H1 (cell line): Measurements from ENCODE around the gene SHMT2. TPM values are rescaled to one million over a fixed set of nuclear protein-coding genes. Genes with fewer than 3 reads are reported as not detected.
A peak's percentile ranks its signal among the peaks of the same experiment; 100 is the strongest.

Experiments used
- CTCF ChIA-PET: fragments of 300-600 bp; sonication (Branson Sonifier 250); formaldehyde crosslinking; loops from one replicate; lab custom pipeline; 2021; ENCODE audit not compliant: partially characterized antibody; lab: Charles Lee
- POLR2A ChIA-PET: fragments of 300-600 bp; sonication (Branson Sonifier 250); formaldehyde crosslinking; loops from one replicate; lab custom pipeline; 2021; ENCODE audit warnings: inconsistent platforms; ENCODE audit not compliant: partially characterized antibody; lab: Charles Lee
- DNase-seq, 2 experiments: peaks; one replicate each; pipeline versions ENCODE4 v3.0.0 to v3.0.0-alpha.2; 2010 to 2022; ENCODE audit warnings: low spot score in 2 of 2, low read depth in 1 of 2, mixed read lengths in 1 of 2
- FAIRE-seq: peaks from 2 replicates; lab custom pipeline; 2011; peaks lifted over from hg19 to GRCh38; lab: Jason Lieb, UNC
- H2AFZ ChIP-seq: 2 replicates; pipeline ENCODE4 v1.8.1; 2012; ENCODE audit warnings: low read length, inconsistent platforms
- H2AK5ac ChIP-seq: 2 replicates; pipeline ENCODE4 v1.6.1; 2013; ENCODE audit warnings: low read depth, low read length
- H2BK120ac ChIP-seq: replicated peaks from 2 replicates; pipeline ENCODE3; 2013; ENCODE audit warnings: low read depth, low read length, inconsistent platforms
- H2BK12ac ChIP-seq: 2 replicates; pipeline ENCODE4 v1.6.1; 2013; ENCODE audit warnings: low read depth, low read length
- H2BK15ac ChIP-seq: 2 replicates; pipeline ENCODE4 v1.6.1; 2013; ENCODE audit warnings: low read length
- H2BK20ac ChIP-seq: 2 replicates; pipeline ENCODE4 v1.6.1; 2013; ENCODE audit warnings: low read length
- H2BK5ac ChIP-seq: 2 replicates; pipeline ENCODE4 v1.6.1; 2013; ENCODE audit warnings: low read depth, low read length
- H3K14ac ChIP-seq: 2 replicates; pipeline ENCODE4 v1.6.1; 2013; ENCODE audit warnings: inconsistent platforms; ENCODE audit not compliant: insufficient read length
- H3K18ac ChIP-seq: 2 replicates; pipeline ENCODE4 v1.6.1; 2013; ENCODE audit warnings: low read length; ENCODE audit errors: extremely low read depth
- H3K23ac ChIP-seq: 2 replicates; pipeline ENCODE4 v1.6.1; 2013; ENCODE audit warnings: inconsistent platforms; ENCODE audit not compliant: insufficient read length
- H3K23me2 ChIP-seq: 2 replicates; pipeline ENCODE4 v1.6.1; 2013; ENCODE audit warnings: low read depth, low read length
- H3K27ac ChIP-seq: 2 replicates; pipeline ENCODE4 v1.6.1; 2011; ENCODE audit warnings: low read depth, low read length, inconsistent platforms
- H3K27me3 ChIP-seq, 4 experiments: replicated peaks in 1 of 4; 1 replicate in 1 of 4; 2 replicates in 3 of 4; pipeline versions ENCODE4 v1.6.1 to v1.8.1; 2011 to 2013; ENCODE audit warnings: low read length in 3 of 4, mild to moderate bottlenecking in 3 of 4, inconsistent platforms in 2 of 4, mixed read lengths in 2 of 4, moderate library complexity in 1 of 4; ENCODE audit not compliant: control insufficient read depth in 3 of 4, insufficient read depth in 3 of 4; ENCODE audit errors: extremely low read depth in 1 of 4
- H3K36me3 ChIP-seq, 4 experiments: 2 replicates each; pipeline versions ENCODE4 v1.6.1 to v1.8.1; 2011 to 2013; ENCODE audit warnings: mild to moderate bottlenecking in 4 of 4, low read length in 3 of 4, moderate library complexity in 2 of 4, control low read depth in 1 of 4, inconsistent platforms in 1 of 4; ENCODE audit not compliant: insufficient read depth in 4 of 4, control insufficient read depth in 2 of 4
- H3K4ac ChIP-seq: replicated peaks from 2 replicates; pipeline ENCODE3; 2013; ENCODE audit warnings: low read length, low read depth, mixed read lengths, inconsistent platforms; ENCODE audit not compliant: insufficient read length
- H3K4me1 ChIP-seq, 4 experiments: replicated peaks in 1 of 4; 1 replicate in 1 of 4; 2 replicates in 3 of 4; pipeline versions ENCODE4 v1.6.1 to v1.8.1; 2011 to 2013; ENCODE audit warnings: low read length in 3 of 4, inconsistent platforms in 2 of 4, mixed read lengths in 1 of 4; ENCODE audit not compliant: insufficient read depth in 4 of 4, control insufficient read depth in 3 of 4
- H3K4me2 ChIP-seq, 2 experiments: 2 replicates each; pipeline versions ENCODE4 v1.6.1 to v1.8.1; 2011 to 2013; ENCODE audit warnings: low read depth in 2 of 2, low read length in 2 of 2, control low read depth in 1 of 2, inconsistent platforms in 1 of 2, mild to moderate bottlenecking in 1 of 2; ENCODE audit not compliant: insufficient read depth in 1 of 2
- H3K4me3 ChIP-seq, 4 experiments: fragments of 200-600, 300-600 bp in 1 of 4; sonication (generic), shearing (Covaris generic), sonication (Bioruptor Twin) in 1 of 4; 2 replicates each; pipeline versions ENCODE4 v1.5.1 to v1.8.1; 2011 to 2016; ENCODE audit warnings: low read length in 4 of 4, low read depth in 3 of 4, control low read depth in 2 of 4, inconsistent platforms in 2 of 4, mild to moderate bottlenecking in 2 of 4, mixed read lengths in 1 of 4, moderate library complexity in 1 of 4; ENCODE audit not compliant: insufficient read depth in 2 of 4; ENCODE audit errors: extremely low read depth in 1 of 4
- H3K56ac ChIP-seq: replicated peaks from 2 replicates; pipeline ENCODE3; 2013; ENCODE audit warnings: low read depth, mild to moderate bottlenecking, mixed read lengths, low read length, inconsistent platforms; ENCODE audit not compliant: insufficient read length
- H3K79me1 ChIP-seq: 2 replicates; pipeline ENCODE4 v1.6.1; 2013; ENCODE audit warnings: low read depth, low read length, control low read depth
- H3K79me2 ChIP-seq, 2 experiments: 2 replicates each; pipeline versions ENCODE4 v1.6.1 to v1.8.1; 2012 to 2013; ENCODE audit warnings: low read length in 2 of 2, mild to moderate bottlenecking in 2 of 2, inconsistent platforms in 1 of 2; ENCODE audit not compliant: insufficient read depth in 2 of 2, control insufficient read depth in 1 of 2
- H3K9ac ChIP-seq, 4 experiments: replicated peaks in 1 of 4; 1 replicate in 1 of 4; 2 replicates in 3 of 4; pipeline versions ENCODE4 v1.6.1 to v1.8.1; 2011 to 2013; ENCODE audit warnings: low read depth in 3 of 4, low read length in 3 of 4, control low read depth in 2 of 4, mild to moderate bottlenecking in 2 of 4, moderate library complexity in 2 of 4, inconsistent platforms in 1 of 4; ENCODE audit errors: extremely low read depth in 1 of 4
- H3K9me3 ChIP-seq, 2 experiments: 2 replicates each; pipeline versions ENCODE4 v1.6.1 to v1.8.1; 2012 to 2013; ENCODE audit warnings: mild to moderate bottlenecking in 2 of 2, moderate library complexity in 2 of 2, control low read depth in 1 of 2, inconsistent platforms in 1 of 2, low read depth in 1 of 2, low read length in 1 of 2, mixed read lengths in 1 of 2; ENCODE audit not compliant: insufficient read depth in 2 of 2
- H4K20me1 ChIP-seq, 2 experiments: replicated peaks in 1 of 2; 2 replicates each; pipeline versions ENCODE3 to v1.8.1; 2011 to 2013; ENCODE audit warnings: inconsistent platforms in 2 of 2, low read length in 2 of 2, mild to moderate bottlenecking in 1 of 2; ENCODE audit not compliant: insufficient read depth in 2 of 2, control insufficient read depth in 1 of 2
- H4K5ac ChIP-seq: 2 replicates; pipeline ENCODE4 v1.6.1; 2013; ENCODE audit warnings: low read length, low read depth, mixed read lengths, inconsistent platforms; ENCODE audit not compliant: insufficient read length
- H4K8ac ChIP-seq: 2 replicates; pipeline ENCODE4 v1.8.0; 2013; ENCODE audit warnings: mild to moderate bottlenecking, moderate library complexity, low read length, inconsistent platforms; ENCODE audit not compliant: insufficient read depth; ENCODE audit errors: extremely low read depth
- H4K91ac ChIP-seq: replicated peaks from 2 replicates; pipeline ENCODE3; 2013; ENCODE audit warnings: low read length, mixed read lengths, inconsistent platforms; ENCODE audit not compliant: insufficient read length
- CEBPB ChIP-seq: IDR thresholded peaks from 2 replicates; pipeline ENCODE4 v1.6.1; 2012; ENCODE audit warnings: low read depth, low read length
- HDAC2 ChIP-seq, 2 experiments: fragments of 300-600 bp in 1 of 2; sonication (generic) in 1 of 2; IDR thresholded peaks; 2 replicates each; pipeline ENCODE4 v1.6.1; 2011 to 2012; ENCODE audit warnings: low read depth in 2 of 2, low read length in 2 of 2, mild to moderate bottlenecking in 2 of 2, moderate library complexity in 2 of 2, borderline replicate concordance in 1 of 2, inconsistent platforms in 1 of 2
- SIRT6 ChIP-seq: IDR thresholded peaks from one replicate; pipeline ENCODE4 v1.7.1; 2012; ENCODE audit warnings: low read length, inconsistent platforms
- TAF1 ChIP-seq: IDR thresholded peaks from 2 replicates; pipeline ENCODE4 v1.6.1; 2011; ENCODE audit warnings: mild to moderate bottlenecking, low read depth, low read length
- WGBS, 2 experiments: shearing (Covaris generic) in 1 of 2; methylation state at CpG; one replicate each; pipeline versions ENCODE4 v1.1.6 to v1.1.7; 2013 to 2015; ENCODE audit warnings: low lambda C conversion rate in 2 of 2, mixed read lengths in 2 of 2, inconsistent platforms in 1 of 2, low coverage in 1 of 2, missing lambda C conversion rate in 1 of 2; ENCODE audit not compliant: insufficient replicate concordance in 2 of 2, insufficient coverage in 1 of 2, insufficient read length in 1 of 2; ENCODE audit errors: extremely low coverage in 1 of 2, missing lambda C conversion rate in 1 of 2; 5-methylcytosine and 5-hydroxymethylcytosine counted together
- polyA plus RNA-seq, 7 experiments: library from polyadenylated mRNA; depleted of rRNA in 3 of 7; stranded (reverse) in 5 of 7; unstranded in 2 of 7; fragments of >200 nt in 5 of 7; fragments of 200-250 nt in 2 of 7; gene quantifications; 1 replicate in 5 of 7; 2 replicates in 1 of 7; 4 replicates in 1 of 7; pipeline versions ENCODE4 v1.2.1 to v1.2.3, GENCODE V29; 2011 to 2013; ENCODE audit warnings: missing spikeins in 2 of 7, mixed read lengths in 2 of 7
- total RNA-seq: library from RNA; stranded (reverse); fragmentation: NEBNext Ultra II Directional; extraction: Animal tissue kit (Norgen Biotek cat#: 25700); gene quantifications from 2 replicates; pipeline ENCODE4 v1.2.1, GENCODE V29; 2021
- TF ChIP-seq, protein P1 (sequence below), 3 experiments: IDR thresholded peaks; 1 replicate in 2 of 3; 2 replicates in 1 of 3; pipeline versions ENCODE4 v1.5.1 to v1.6.1; 2011; ENCODE audit warnings: low read length in 3 of 3, mild to moderate bottlenecking in 3 of 3, inconsistent platforms in 2 of 3, low read depth in 1 of 3, moderate library complexity in 1 of 3; ENCODE audit not compliant: insufficient read depth in 1 of 3; ENCODE audit errors: control extremely low read depth in 1 of 3

SHMT2 gene
- total and polyA plus RNA-seq, 2 of the 8 experiments (the other 6 are each of a cell fraction or from before 2014, with no cell fraction given), result 274 to 520 TPM

DNA sequence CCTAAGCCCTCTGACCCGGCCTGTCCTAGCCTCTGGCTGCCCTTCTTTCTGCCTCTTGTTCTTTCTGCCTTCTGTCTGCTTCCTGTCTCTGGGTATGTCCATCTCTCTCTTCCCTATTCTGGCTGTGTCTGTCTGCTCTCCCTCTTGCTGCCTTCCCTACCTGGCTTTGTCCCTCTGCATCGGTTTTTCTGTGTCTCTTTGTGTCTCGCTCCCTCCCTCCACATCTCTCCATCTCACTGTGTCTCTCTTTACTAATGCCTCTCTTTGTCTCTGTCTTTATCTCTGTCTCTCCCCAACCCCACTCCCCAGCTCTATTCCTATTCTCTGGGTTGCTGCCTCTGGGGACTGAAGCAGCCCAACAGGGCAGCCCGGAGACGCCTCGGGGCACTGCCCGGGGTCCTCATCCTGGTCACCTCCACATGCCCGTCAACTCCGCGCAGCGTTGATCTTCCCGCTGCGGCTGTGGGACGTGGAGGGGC lies 10.1 kb downstream of the SHMT2 start:
- H3K56ac ChIP-seq, result no peak overlapping the region
- H3K14ac ChIP-seq, result peak overlapping the region; percentile 4
- peak overlapping the region; percentile 83 for H3K18ac ChIP-seq
- H2BK5ac ChIP-seq, result no peak overlapping the region; the same call in 1 of the 2 replicates
- peak overlapping the region; percentile 96; the same call in 1 of the 2 replicates for H4K8ac ChIP-seq
- H3K36me3 ChIP-seq, result peaks cover 0 to 1% (median 0%) of the 10 kb centered on the region in 4 experiments; a peak in 2 of 8 replicates
- CTCF ChIA-PET, result interaction anchor here (0.8 to 27.9 kb wide), 11 partner anchors 7 to 217 kb away, joined by 3 to 726 read pairs (median 5); partner anchors contain the start of genes GLI1, INHBE, NXPH4 and SHMT2
- H4K91ac ChIP-seq, result peak overlapping the region; percentile 56
- H3K23ac ChIP-seq, result no peak overlapping the region
- FAIRE-seq (no peak), DNase-seq (no peak)
- no peaks in the 10 kb centered on the region for H3K79me1 ChIP-seq
- H3K23me2 ChIP-seq, result peaks cover 26% of the 10 kb centered on the region
- peak overlapping the region; percentile 42 to 67 (median 46) for H3K4me3 ChIP-seq
- H2BK15ac ChIP-seq, result peak overlapping the region; percentile 88; the same call in 1 of the 2 replicates
- H3K9ac ChIP-seq, result peak overlapping the region in 3 of 4 experiments; percentile 2 to 42 (median 41); a peak in 4 of 7 replicates
- H3K4me1 ChIP-seq, result peaks cover 6 to 73% (median 46%) of the 10 kb centered on the region in 4 experiments
- H3K4me2 ChIP-seq, result peak overlapping the region; percentile 89 to 91
- H3K9me3 ChIP-seq, result no peaks in the 10 kb centered on the region
- H3K79me2 ChIP-seq, result no peaks in the 10 kb centered on the region
- H2BK12ac ChIP-seq, result peak overlapping the region; percentile 99
- H2AFZ ChIP-seq, result no peak overlapping the region
- peaks cover 15 to 18% of the 10 kb centered on the region in 2 experiments for H4K20me1 ChIP-seq
- peaks cover 59 to 86% (median 80%) of the 10 kb centered on the region in 4 experiments for H3K27me3 ChIP-seq
- POLR2A ChIA-PET, result interaction anchor here (0.8 to 23.7 kb wide), 11 partner anchors 10 to 219 kb away, joined by 3 to 852 read pairs (median 14); partner anchors contain the start of genes INHBE, LRP1, NXPH4 and SHMT2
- H2BK120ac ChIP-seq, result no peak overlapping the region
- no peak overlapping the region; the same call in 1 of the 2 replicates for H2BK20ac ChIP-seq
- no peak overlapping the region; the same call in 1 of the 2 replicates for H2AK5ac ChIP-seq
- no peak overlapping the region for H3K27ac ChIP-seq
- H3K4ac ChIP-seq, result peak overlapping the region; percentile 21
- H4K5ac ChIP-seq, result no peak overlapping the region
- 4% methylated on average over 14 of the region's 14 CpGs; no CpG with 5 or more reads in 1 of the 2 experiments for WGBS, 2 experiments
- TF ChIP-seq, protein P1, sequence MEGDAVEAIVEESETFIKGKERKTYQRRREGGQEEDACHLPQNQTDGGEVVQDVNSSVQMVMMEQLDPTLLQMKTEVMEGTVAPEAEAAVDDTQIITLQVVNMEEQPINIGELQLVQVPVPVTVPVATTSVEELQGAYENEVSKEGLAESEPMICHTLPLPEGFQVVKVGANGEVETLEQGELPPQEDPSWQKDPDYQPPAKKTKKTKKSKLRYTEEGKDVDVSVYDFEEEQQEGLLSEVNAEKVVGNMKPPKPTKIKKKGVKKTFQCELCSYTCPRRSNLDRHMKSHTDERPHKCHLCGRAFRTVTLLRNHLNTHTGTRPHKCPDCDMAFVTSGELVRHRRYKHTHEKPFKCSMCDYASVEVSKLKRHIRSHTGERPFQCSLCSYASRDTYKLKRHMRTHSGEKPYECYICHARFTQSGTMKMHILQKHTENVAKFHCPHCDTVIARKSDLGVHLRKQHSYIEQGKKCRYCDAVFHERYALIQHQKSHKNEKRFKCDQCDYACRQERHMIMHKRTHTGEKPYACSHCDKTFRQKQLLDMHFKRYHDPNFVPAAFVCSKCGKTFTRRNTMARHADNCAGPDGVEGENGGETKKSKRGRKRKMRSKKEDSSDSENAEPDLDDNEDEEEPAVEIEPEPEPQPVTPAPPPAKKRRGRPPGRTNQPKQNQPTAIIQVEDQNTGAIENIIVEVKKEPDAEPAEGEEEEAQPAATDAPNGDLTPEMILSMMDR (IDR thresholded peaks at IDR 0.05; ENCODE audit: control extremely low read depth in 1 of 3, insufficient read depth in 1 of 3, low read depth in 1 of 3, low read length in 3 of 3), result no peak
- TF ChIP-seq CEBPB, result no peak
- no peak for TF ChIP-seq SIRT6
- no peak for TF ChIP-seq HDAC2 (IDR thresholded peaks at IDR 0.05; ENCODE audit: borderline replicate concordance in 1 of 2, low read depth in 2 of 2, low read length in 2 of 2)
- TF ChIP-seq TAF1, result no peak
